Calu3 (cell line): ENCODE measurements around the gene DIO2. TPM values are rescaled to one million over a fixed set of nuclear protein-coding genes. Genes with fewer than 3 reads are reported as not detected.

ENCODE experiments used
- BruUV-seq: library from RNA; stranded (reverse); fragments of 400-500 nt; replicated peaks from 2 replicates; lab custom pipeline; 2021; lab: Mats Ljungman, UMichigan
- CTCF ChIA-PET: fragments of 300-600 bp; sonication (Branson Sonifier 250); formaldehyde crosslinking; loops from one replicate; lab custom pipeline; 2022; ENCODE audit warnings: antibody characterized with exemption; lab: Charles Lee
- DNase-seq: peaks from one replicate; pipeline ENCODE4 v3.0.0; 2022
- H3K27ac Mint-ChIP-seq: one replicate; pipeline ENCODE4 v1.8.0; 2022; ENCODE audit warnings: mixed read lengths; ENCODE audit not compliant: unreplicated experiment
- H3K27me3 Mint-ChIP-seq: one replicate; pipeline ENCODE4 v1.8.0; 2022; ENCODE audit warnings: mixed read lengths; ENCODE audit not compliant: unreplicated experiment
- H3K36me3 Mint-ChIP-seq: one replicate; pipeline ENCODE4 v1.8.0; 2022; ENCODE audit warnings: mild to moderate bottlenecking, moderate library complexity, mixed read lengths; ENCODE audit not compliant: insufficient read depth, unreplicated experiment
- H3K4me1 Mint-ChIP-seq: one replicate; pipeline ENCODE4 v1.8.0; 2022; ENCODE audit warnings: mild to moderate bottlenecking, low read depth, mixed read lengths; ENCODE audit not compliant: unreplicated experiment
- H3K4me3 Mint-ChIP-seq: one replicate; pipeline ENCODE4 v1.8.0; 2022; ENCODE audit warnings: mild to moderate bottlenecking, low read depth, moderate library complexity, mixed read lengths; ENCODE audit not compliant: unreplicated experiment
- H3K9me3 Mint-ChIP-seq: one replicate; pipeline ENCODE4 v1.8.0; 2022; ENCODE audit warnings: low read depth, mixed read lengths; ENCODE audit not compliant: unreplicated experiment
- CTCF ChIP-seq: fragments of 200-600 bp; IDR thresholded peaks from one replicate; pipeline ENCODE4 v1.8.0; 2022; ENCODE audit warnings: antibody characterized with exemption; ENCODE audit not compliant: unreplicated experiment
- intact Hi-C: fragments of 100-400 bp; cut with micrococcal nuclease; formaldehyde crosslinking; loops from one replicate; pipeline ENCODE4 v1.10.0; 2022; ENCODE audit not compliant: unreplicated experiment
- total RNA-seq: library from RNA; stranded (reverse); gene quantifications from 2 replicates; pipeline ENCODE4 v1.2.3, GENCODE V29; 2022

Gene DIO2
- total RNA-seq, 1 experiment from 2014 or later: 0.38 TPM

GRCh38 chr14:80208461-80208860, 2.8 kb downstream of the DIO2 start:
- DNase-seq: no peak
- TF ChIP-seq CTCF: no peak
- no peaks in the 10 kb centered on the region for H3K4me1 Mint-ChIP-seq
- H3K27ac Mint-ChIP-seq: no peak overlapping the region
- BruUV-seq: no TSS peak
- H3K36me3 Mint-ChIP-seq: peaks cover 4% of the 10 kb centered on the region
- peaks cover 8% of the 10 kb centered on the region for H3K27me3 Mint-ChIP-seq
- CTCF ChIA-PET: no interaction called here
- intact Hi-C loops: no loop called here
- no peak overlapping the region for H3K4me3 Mint-ChIP-seq
- H3K9me3 Mint-ChIP-seq: no peaks in the 10 kb centered on the region

DNA sequence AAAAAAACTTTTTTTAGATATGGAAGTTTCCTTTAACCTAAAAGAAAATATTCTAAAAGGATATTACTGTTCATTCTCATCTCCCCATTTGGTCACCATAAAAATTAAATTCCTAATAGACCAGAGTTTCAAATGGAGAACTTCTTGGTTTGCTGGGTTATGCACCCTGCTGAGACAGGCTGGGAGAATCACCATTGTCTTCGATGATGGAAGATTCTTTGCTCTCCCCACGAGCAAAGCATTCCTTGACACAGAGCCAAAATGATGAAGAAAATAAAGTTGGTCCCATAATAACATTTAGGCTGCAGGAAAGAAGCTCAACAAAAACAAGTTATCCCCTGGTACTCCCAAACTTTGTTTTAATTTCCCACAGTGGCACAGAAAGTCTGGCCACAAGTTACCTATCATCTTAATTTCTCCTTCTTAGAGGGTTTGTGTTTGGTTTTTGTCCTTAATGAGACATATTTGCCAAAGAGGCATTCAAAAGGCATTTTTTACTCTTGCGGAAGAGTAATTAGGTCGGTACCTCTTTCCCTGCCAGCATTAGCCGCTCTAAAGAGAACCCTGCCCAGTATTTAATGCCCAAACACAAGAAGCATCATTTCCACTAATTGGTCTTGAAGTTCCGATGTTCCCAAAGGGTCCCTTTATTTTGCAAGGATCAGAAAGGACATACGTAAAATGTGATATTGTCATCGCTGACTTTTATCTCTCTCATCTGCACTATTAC, 4.8 kb downstream of the DIO2 start:
- intact Hi-C loops: no loop called here
- Mint-ChIP-seq H3K4me3 (no peak overlapping the region), H3K27me3 (peaks cover 8% of the 10 kb centered on the region), H3K36me3 (no peaks in the 10 kb centered on the region), H3K4me1 (no peaks in the 10 kb centered on the region), H3K27ac (no peak overlapping the region), H3K9me3 (no peaks in the 10 kb centered on the region)
- CTCF ChIA-PET: no interaction called here
- no peak for TF ChIP-seq CTCF
- no peak for DNase-seq
- BruUV-seq: no TSS peak

GRCh38 chr14:80202888-80203562, 8.3 kb downstream of the DIO2 start:
- Mint-ChIP-seq H3K9me3 (no peaks in the 10 kb centered on the region), H3K4me3 (no peak overlapping the region), H3K27ac (no peak overlapping the region), H3K4me1 (no peaks in the 10 kb centered on the region), H3K27me3 (no peaks in the 10 kb centered on the region), H3K36me3 (no peaks in the 10 kb centered on the region)
- BruUV-seq: no TSS peak
- CTCF ChIA-PET: interaction anchor here (0.7 kb wide), 1 partner anchor 463 kb away, joined by 4 read pairs; no protein-coding TSS in a partner anchor
- peak; percentile 12 for DNase-seq
- TF ChIP-seq CTCF: peak; percentile 23
- intact Hi-C loops: no loop called here

DNA sequence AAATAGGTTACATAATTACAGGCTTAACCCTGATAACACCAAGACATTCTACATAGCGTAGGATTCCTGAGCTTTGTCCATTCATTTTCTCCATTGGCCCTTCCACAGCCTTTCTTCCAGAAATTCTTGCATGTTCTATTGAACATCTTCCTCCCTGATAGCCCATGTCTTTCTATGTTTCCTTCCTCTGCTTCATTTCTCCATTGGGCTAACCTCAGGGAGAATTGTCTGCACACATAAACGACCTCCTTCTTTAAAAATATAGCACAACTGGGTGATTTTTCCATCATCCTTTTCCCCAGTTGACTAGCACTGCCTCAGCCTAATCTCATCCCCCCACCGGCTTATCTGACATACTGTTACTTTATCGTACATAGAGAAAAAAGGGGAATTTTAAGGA, 11.2 kb downstream of the DIO2 start:
- no peaks in the 10 kb centered on the region for H3K36me3 Mint-ChIP-seq
- H3K27ac Mint-ChIP-seq: no peak overlapping the region
- H3K4me1 Mint-ChIP-seq: no peaks in the 10 kb centered on the region
- no TSS peak for BruUV-seq
- no peak for DNase-seq
- intact Hi-C loops: no loop called here
- CTCF ChIA-PET: no interaction called here
- H3K9me3 Mint-ChIP-seq: no peaks in the 10 kb centered on the region
- TF ChIP-seq CTCF: no peak
- H3K4me3 Mint-ChIP-seq: no peak overlapping the region
- no peaks in the 10 kb centered on the region for H3K27me3 Mint-ChIP-seq
